H1 (cell line): ENCODE data around the gene FSCN2.

Source experiments
- ASH2L ChIP-seq: fragments of 200-600, 300-600 bp; sonication (generic); IDR thresholded peaks from one replicate; pipeline ENCODE4 v1.7.1; 2017; ENCODE audit warnings: low read length
- BACH1 ChIP-seq: IDR thresholded peaks from 2 replicates; pipeline ENCODE4 v1.6.1; 2012; ENCODE audit warnings: low read length, improper control_type of control experiment
- CEBPB ChIP-seq: IDR thresholded peaks from 2 replicates; pipeline ENCODE4 v1.6.1; 2012; ENCODE audit warnings: low read depth, low read length
- CHD1 ChIP-seq: IDR thresholded peaks from 2 replicates; pipeline ENCODE4 v1.6.1; 2012; ENCODE audit warnings: low read depth, low read length, improper control_type of control experiment
- EP300 ChIP-seq, 2 experiments: IDR thresholded peaks; 1 replicate in 1 of 2; 2 replicates in 1 of 2; pipeline ENCODE4 v1.6.1; 2011 to 2012; ENCODE audit warnings: low read depth in 2 of 2, low read length in 2 of 2, mild to moderate bottlenecking in 2 of 2, borderline replicate concordance in 1 of 2, inconsistent platforms in 1 of 2, moderate library complexity in 1 of 2
- EZH2 ChIP-seq: fragments of 200-600 bp; sonication (generic); IDR thresholded peaks from 2 replicates; pipeline ENCODE4 v1.7.1; 2012; ENCODE audit warnings: low read depth, mild to moderate bottlenecking, moderate library complexity, low read length, inconsistent platforms; ENCODE audit not compliant: severe bottlenecking
- GABPA ChIP-seq: IDR thresholded peaks from 2 replicates; pipeline ENCODE4 v1.6.1; 2011; ENCODE audit warnings: mild to moderate bottlenecking, low read length, moderate library complexity, borderline replicate concordance; ENCODE audit not compliant: insufficient read depth
- JUND ChIP-seq: IDR thresholded peaks from 2 replicates; pipeline ENCODE4 v1.6.1; 2011; ENCODE audit warnings: mild to moderate bottlenecking, improper control_type of control experiment, low read length
- MAFK ChIP-seq: IDR thresholded peaks from 2 replicates; pipeline ENCODE4 v1.6.1; 2012; ENCODE audit warnings: low read depth, mild to moderate bottlenecking, improper control_type of control experiment, low read length
- POLR2A ChIP-seq, 2 experiments: IDR thresholded peaks; 1 replicate in 1 of 2; 2 replicates in 1 of 2; pipeline ENCODE4 v1.6.1; 2011; ENCODE audit warnings: low read depth in 2 of 2, low read length in 2 of 2, mild to moderate bottlenecking in 2 of 2; ENCODE audit errors: control extremely low read depth in 1 of 2
- RAD21 ChIP-seq, 2 experiments: IDR thresholded peaks in 1 of 2; conservative IDR thresholded peaks in 1 of 2; 2 replicates each; pipeline ENCODE4 v1.6.1; 2011; ENCODE audit warnings: low read depth in 2 of 2, low read length in 2 of 2, improper control_type of control experiment in 1 of 2, inconsistent platforms in 1 of 2, mild to moderate bottlenecking in 1 of 2, moderate library complexity in 1 of 2
- RNF2 ChIP-seq: fragments of 200-900, 300-1000 bp; sonication (generic); IDR thresholded peaks from 2 replicates; pipeline ENCODE4 v1.7.1; 2016; ENCODE audit warnings: borderline replicate concordance, low read depth, mild to moderate bottlenecking, antibody characterized with exemption, low read length; ENCODE audit not compliant: poor library complexity, severe bottlenecking; ENCODE audit errors: missing control alignments
- SP2 ChIP-seq: IDR thresholded peaks from 2 replicates; pipeline ENCODE4 v1.6.1; 2012; ENCODE audit warnings: mild to moderate bottlenecking, low read length, inconsistent platforms
- TF ChIP-seq, protein P1 (sequence below), 3 experiments: IDR thresholded peaks; 1 replicate in 2 of 3; 2 replicates in 1 of 3; pipeline versions ENCODE4 v1.5.1 to v1.6.1; 2011; ENCODE audit warnings: low read length in 3 of 3, mild to moderate bottlenecking in 3 of 3, inconsistent platforms in 2 of 3, low read depth in 1 of 3, moderate library complexity in 1 of 3; ENCODE audit not compliant: insufficient read depth in 1 of 3; ENCODE audit errors: control extremely low read depth in 1 of 3

DNA sequence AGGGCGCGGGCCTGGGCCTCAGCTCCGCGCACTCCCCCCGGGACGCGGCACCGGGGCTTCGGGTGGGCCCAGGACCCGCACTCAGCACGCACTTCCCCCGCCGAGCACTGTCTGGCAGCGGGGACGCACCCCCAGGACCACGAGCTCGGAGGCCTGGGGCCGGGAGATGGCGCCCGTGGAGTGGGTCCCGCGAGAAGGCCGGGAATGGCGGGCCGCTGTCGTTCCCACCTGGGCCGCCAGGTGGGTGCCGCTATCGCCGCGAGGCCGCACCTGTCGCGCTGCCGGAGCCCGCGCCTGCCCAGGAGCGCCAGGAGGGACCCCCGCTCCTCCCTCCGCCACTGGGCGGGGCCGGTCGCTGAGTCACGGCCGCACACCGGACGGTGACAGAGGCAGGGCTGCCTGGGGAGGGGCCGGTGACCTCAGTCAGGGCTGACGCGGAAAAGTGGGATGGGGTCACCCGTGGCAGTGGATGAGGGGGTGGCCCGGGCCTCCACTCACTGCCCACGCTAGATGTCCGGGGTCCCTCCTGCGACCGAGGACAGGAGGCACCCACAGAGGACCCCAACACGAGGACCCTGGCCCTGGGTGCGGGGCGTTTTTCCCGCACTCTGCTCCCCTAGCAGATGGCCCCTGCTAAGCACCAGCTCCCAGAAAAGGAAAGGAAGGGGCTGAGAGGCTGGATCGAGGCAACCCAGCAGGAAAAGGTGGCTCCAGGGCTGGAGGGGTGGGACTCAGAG, 8.7 kb upstream of the FSCN2 start:
- TF ChIP-seq, protein P1, sequence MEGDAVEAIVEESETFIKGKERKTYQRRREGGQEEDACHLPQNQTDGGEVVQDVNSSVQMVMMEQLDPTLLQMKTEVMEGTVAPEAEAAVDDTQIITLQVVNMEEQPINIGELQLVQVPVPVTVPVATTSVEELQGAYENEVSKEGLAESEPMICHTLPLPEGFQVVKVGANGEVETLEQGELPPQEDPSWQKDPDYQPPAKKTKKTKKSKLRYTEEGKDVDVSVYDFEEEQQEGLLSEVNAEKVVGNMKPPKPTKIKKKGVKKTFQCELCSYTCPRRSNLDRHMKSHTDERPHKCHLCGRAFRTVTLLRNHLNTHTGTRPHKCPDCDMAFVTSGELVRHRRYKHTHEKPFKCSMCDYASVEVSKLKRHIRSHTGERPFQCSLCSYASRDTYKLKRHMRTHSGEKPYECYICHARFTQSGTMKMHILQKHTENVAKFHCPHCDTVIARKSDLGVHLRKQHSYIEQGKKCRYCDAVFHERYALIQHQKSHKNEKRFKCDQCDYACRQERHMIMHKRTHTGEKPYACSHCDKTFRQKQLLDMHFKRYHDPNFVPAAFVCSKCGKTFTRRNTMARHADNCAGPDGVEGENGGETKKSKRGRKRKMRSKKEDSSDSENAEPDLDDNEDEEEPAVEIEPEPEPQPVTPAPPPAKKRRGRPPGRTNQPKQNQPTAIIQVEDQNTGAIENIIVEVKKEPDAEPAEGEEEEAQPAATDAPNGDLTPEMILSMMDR (IDR thresholded peaks at IDR 0.05; ENCODE audit: control extremely low read depth in 1 of 3, insufficient read depth in 1 of 3, low read depth in 1 of 3, low read length in 3 of 3), result peak; percentile 30 to 60 (median 51)
- TF ChIP-seq EZH2, result no peak
- TF ChIP-seq POLR2A (IDR thresholded peaks at IDR 0.05; ENCODE audit: control extremely low read depth in 1 of 2, low read depth in 2 of 2, low read length in 2 of 2), result no peak
- TF ChIP-seq JUND, result peak; percentile 46; the same call in 1 of the 2 replicates
- no peak for TF ChIP-seq CEBPB
- no peak for TF ChIP-seq SP2
- TF ChIP-seq GABPA, result 0 out of 2 replicates have a peak, but pooled peaks have one; percentile 47
- TF ChIP-seq RAD21 (IDR thresholded peaks at IDR 0.05 in 1 of 2, conservative IDR thresholded peaks at IDR 0.05 in 1 of 2; ENCODE audit: low read depth in 2 of 2, low read length in 2 of 2), result peak in 1 of 2 experiments; percentile 35; a peak in 3 of 4 replicates
- no peak for TF ChIP-seq ASH2L
- TF ChIP-seq CHD1, result no peak
- TF ChIP-seq MAFK, result no peak
- no peak for TF ChIP-seq EP300 (IDR thresholded peaks at IDR 0.05; ENCODE audit: borderline replicate concordance in 1 of 2, low read depth in 2 of 2, low read length in 2 of 2)
- TF ChIP-seq RNF2, result no peak
- TF ChIP-seq BACH1, result peak; percentile 69
